ENCODE data around the gene RPS6KL1. TPM values are rescaled to one million over a fixed set of nuclear protein-coding genes. Genes with fewer than 3 reads are reported as not detected.
"Not testable (repeated sequence)": the region's sequence is repeated elsewhere in the genome, so short reads cannot be mapped to it uniquely, and the experiment has no call there.

The RPS6KL1 gene
- total and polyA plus RNA-seq, 4 donors: 3.3 to 17.3 (median 13.2) TPM

DNA sequence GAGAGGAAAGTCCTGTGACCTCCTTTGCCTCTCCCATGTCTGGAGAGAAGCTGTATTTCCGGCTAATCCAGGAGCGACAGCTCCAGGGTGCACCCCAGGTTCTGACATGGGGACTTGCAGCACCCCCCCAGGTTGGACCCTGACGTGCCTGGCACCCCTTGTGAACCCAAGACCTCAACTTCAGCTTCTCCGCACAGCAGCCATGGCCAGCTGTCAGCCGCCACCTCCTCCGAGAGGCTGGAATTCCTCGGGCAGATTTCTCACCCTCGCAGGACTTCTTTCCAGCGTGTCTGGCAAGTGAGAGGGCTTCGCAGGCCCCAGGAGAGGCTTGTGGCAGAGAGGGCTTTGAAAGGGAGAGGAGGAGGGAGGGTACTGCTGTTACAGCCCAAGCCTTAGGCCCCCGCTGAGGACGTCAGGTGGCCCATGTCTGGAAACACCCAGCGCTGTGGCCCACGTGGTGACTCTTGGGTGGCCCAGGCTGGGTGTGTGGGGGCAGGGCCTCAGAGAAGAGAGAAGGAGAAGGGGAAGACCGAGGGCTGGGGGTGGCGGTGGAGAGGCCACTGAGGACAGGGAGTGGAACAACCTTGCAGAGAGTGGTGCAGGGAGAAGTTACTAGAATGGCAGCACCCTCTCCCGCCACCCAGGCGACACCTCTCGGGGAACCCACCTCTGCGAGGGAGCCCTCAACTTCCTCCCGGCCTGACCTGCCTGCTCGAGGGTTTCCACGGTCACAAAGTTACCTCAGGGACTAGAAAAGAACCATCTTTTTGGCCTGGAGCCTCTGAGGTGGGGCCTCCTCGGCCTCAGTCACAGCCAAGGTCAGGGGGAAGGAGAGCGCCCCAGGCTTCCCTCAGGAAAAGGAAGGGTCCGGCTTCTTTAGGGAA, 11.7 kb upstream of the RPS6KL1 start:
- H3K27ac ChIP-seq (ENCODE audit: low read depth in 1 of 2, low read length in 2 of 2): no peak overlapping the region
- no peak overlapping the region for H3K4me3 ChIP-seq (ENCODE audit: low read length in 2 of 2)
- no peaks in the 10 kb centered on the region for H3K4me1 ChIP-seq (ENCODE audit: control insufficient read depth in 1 of 2, insufficient read depth in 2 of 2, low read length in 2 of 2)
- no peaks in the 10 kb centered on the region for H3K27me3 ChIP-seq (ENCODE audit: control insufficient read depth in 1 of 2, insufficient read depth in 2 of 2, low read length in 1 of 2)
- WGBS, 2 donors: 68 to 76% methylated on average over 25 to 26 of the region's 26 CpGs
- intact Hi-C loops (cut with DNase I): no loop called here
- DNase-seq: peak; percentile 54 to 64
- H3K9me3 ChIP-seq (ENCODE audit: control insufficient read depth, low read length): no peaks in the 10 kb centered on the region
- no peak for ATAC-seq (ENCODE audit: low FRiP score)
- no peaks in the 10 kb centered on the region for H3K36me3 ChIP-seq (ENCODE audit: control insufficient read depth in 1 of 2, insufficient read depth in 2 of 2, low read length in 1 of 2)

DNA sequence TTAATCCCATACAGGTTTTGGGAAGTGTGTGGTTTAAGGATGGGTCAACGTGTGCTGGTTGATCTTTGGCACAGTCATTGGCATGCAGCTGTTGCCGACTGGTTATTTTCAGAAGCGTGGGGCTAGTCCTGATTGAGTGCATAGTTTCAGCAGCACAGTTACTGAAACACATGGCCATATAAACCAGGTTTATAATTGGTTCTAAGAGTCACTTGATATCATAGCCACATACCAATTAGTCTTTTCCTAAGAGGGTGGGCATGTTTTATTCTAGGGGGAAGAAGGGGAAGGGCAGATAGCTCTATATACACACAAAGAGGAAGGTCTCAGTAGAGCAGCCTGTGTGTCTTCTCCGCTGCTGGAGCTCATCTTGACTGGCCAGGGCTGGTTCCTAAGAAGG, 11.0 kb upstream of the RPS6KL1 start:
- no peaks in the 10 kb centered on the region for H3K27me3 ChIP-seq (ENCODE audit: control insufficient read depth in 1 of 2, insufficient read depth in 2 of 2, low read length in 1 of 2)
- DNase-seq (peak in 1 of 2 donors; percentile 15), ATAC-seq (ENCODE audit: low FRiP score) (no peak)
- H3K4me3 ChIP-seq (ENCODE audit: low read length in 2 of 2): no peak overlapping the region
- H3K27ac ChIP-seq (ENCODE audit: low read depth in 1 of 2, low read length in 2 of 2): no peak overlapping the region
- H3K36me3 ChIP-seq (ENCODE audit: control insufficient read depth in 1 of 2, insufficient read depth in 2 of 2, low read length in 1 of 2): no peaks in the 10 kb centered on the region
- intact Hi-C loops (cut with DNase I): no loop called here
- no peaks in the 10 kb centered on the region for H3K4me1 ChIP-seq (ENCODE audit: control insufficient read depth in 1 of 2, insufficient read depth in 2 of 2, low read length in 2 of 2)
- H3K9me3 ChIP-seq (ENCODE audit: control insufficient read depth, low read length): no peaks in the 10 kb centered on the region
- WGBS, 2 donors: 38 to 47% methylated on average over 4 of the region's 4 CpGs

DNA sequence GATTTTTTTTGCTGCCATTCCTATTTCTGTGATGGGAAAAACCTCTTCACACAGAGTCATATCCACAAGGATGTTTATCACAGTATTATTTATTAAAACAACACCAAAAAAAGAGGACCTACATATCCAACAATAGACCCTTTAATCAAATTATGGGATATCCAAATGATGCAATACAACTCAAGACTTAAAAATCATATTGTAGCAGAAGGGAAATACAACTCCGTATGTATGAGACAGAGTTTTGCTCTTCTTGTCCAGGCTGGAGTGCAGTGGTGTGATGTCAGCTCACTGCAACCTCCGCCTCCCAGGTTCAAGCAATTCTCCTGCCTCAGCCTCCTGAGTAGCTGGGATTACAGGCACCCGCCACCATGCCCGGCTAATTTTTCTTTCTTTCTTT, 9.9 kb upstream of the RPS6KL1 start:
- H3K27me3 ChIP-seq (ENCODE audit: control insufficient read depth in 1 of 2, insufficient read depth in 2 of 2, low read length in 1 of 2); H3K36me3 ChIP-seq (ENCODE audit: control insufficient read depth in 1 of 2, insufficient read depth in 2 of 2, low read length in 1 of 2); intact Hi-C loops (cut with DNase I); H3K9me3 ChIP-seq (ENCODE audit: control insufficient read depth, low read length); H3K4me3 ChIP-seq (ENCODE audit: low read length in 2 of 2); ATAC-seq (ENCODE audit: low FRiP score); H3K27ac ChIP-seq (ENCODE audit: low read depth in 1 of 2, low read length in 2 of 2); H3K4me1 ChIP-seq (ENCODE audit: control insufficient read depth in 1 of 2, insufficient read depth in 2 of 2, low read length in 2 of 2): not testable (repeated sequence)
- 81 to 86% methylated on average over 4 of the region's 4 CpGs for WGBS, 2 donors
- peak in 1 of 2 donors; percentile 3 for DNase-seq

DNA sequence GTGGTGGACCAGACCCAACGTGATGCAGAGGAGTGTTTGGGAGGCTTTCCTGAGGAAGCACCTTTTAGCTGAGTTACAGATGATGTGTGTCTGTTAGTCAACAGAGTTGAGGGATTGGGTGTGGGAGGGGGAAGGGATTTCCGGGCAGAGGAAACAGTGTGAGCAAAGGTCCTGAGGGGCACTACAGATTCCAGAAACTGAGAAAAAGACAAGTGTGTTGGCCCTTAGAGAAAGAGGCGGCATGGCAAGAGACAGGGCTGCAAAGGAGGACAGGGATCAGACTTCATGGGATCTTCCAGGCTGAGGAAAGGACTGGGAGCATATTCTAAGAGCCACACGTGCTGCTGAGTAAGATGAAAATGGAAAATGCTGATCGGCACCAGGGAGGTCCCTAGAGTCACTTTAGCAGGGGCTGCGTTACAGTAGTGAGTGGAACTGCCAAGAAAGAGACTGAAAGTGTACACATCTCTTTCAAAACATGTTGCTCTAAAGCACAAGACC, 9.4 kb upstream of the RPS6KL1 start:
- DNase-seq (peak in 1 of 2 donors; percentile 11), ATAC-seq (ENCODE audit: low FRiP score) (peak; percentile 69)
- intact Hi-C loops (cut with DNase I): no loop called here
- no peaks in the 10 kb centered on the region for H3K27me3 ChIP-seq (ENCODE audit: control insufficient read depth in 1 of 2, insufficient read depth in 2 of 2, low read length in 1 of 2)
- H3K27ac ChIP-seq (ENCODE audit: low read depth in 1 of 2, low read length in 2 of 2): no peak overlapping the region
- H3K4me3 ChIP-seq (ENCODE audit: low read length in 2 of 2): no peak overlapping the region
- H3K36me3 ChIP-seq (ENCODE audit: control insufficient read depth in 1 of 2, insufficient read depth in 2 of 2, low read length in 1 of 2): no peaks in the 10 kb centered on the region
- H3K4me1 ChIP-seq (ENCODE audit: control insufficient read depth in 1 of 2, insufficient read depth in 2 of 2, low read length in 2 of 2): no peaks in the 10 kb centered on the region
- 23 to 28% methylated on average over 6 of the region's 6 CpGs for WGBS, 2 donors
- H3K9me3 ChIP-seq (ENCODE audit: control insufficient read depth, low read length): no peaks in the 10 kb centered on the region

DNA sequence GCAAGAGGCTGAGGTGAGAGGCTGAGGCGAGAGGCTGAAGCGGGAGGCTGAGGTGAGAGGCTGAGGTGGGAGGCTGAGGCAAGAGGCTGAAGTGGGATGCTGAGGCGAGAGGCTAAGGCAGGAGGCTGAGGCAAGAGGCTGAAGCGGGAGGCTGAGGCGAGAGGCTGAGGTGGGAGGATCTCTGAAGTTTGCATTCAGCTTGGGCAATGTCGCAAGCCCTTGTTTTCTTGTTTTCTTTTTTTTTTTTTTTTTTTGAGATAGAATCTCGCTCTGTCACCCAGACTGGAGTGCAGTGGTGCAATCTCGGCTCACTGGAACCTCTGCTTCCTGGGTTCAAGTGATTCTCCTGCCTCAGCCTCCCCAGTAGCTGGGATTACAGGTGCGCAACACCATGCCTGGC, 8.7 kb upstream of the RPS6KL1 start:
- H3K4me3 ChIP-seq (ENCODE audit: low read length in 2 of 2); H3K27me3 ChIP-seq (ENCODE audit: control insufficient read depth in 1 of 2, insufficient read depth in 2 of 2, low read length in 1 of 2); ATAC-seq (ENCODE audit: low FRiP score); H3K9me3 ChIP-seq (ENCODE audit: control insufficient read depth, low read length); H3K4me1 ChIP-seq (ENCODE audit: control insufficient read depth in 1 of 2, insufficient read depth in 2 of 2, low read length in 2 of 2); H3K27ac ChIP-seq (ENCODE audit: low read depth in 1 of 2, low read length in 2 of 2); H3K36me3 ChIP-seq (ENCODE audit: control insufficient read depth in 1 of 2, insufficient read depth in 2 of 2, low read length in 1 of 2); intact Hi-C loops (cut with DNase I): not testable (repeated sequence)
- 87 to 91% methylated on average over 8 to 9 of the region's 9 CpGs for WGBS, 2 donors
- peak in 1 of 2 donors; percentile 19 for DNase-seq

DNA sequence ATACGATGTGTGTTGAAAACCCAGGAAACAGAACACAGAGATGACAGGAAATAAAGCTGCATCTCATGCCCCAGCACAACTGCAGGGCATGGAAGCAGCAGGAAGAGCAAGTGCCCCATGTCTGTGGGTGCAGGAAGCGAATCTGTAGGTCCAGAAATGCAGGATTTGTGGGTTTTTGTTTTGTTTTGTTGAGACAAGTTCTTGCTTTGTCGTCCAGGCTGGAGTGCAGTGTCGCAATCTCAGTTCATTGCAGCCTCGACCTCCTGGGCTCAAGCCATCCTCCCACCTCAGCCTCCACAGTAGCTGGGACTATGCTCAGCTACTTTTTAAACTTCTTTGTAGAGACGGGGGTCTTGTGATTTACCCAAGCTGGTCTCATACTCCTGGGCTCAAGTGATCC, 6.2 kb upstream of the RPS6KL1 start:
- H3K4me1 ChIP-seq (ENCODE audit: control insufficient read depth in 1 of 2, insufficient read depth in 2 of 2, low read length in 2 of 2): no peaks in the 10 kb centered on the region
- no peak overlapping the region for H3K4me3 ChIP-seq (ENCODE audit: low read length in 2 of 2)
- no peak for DNase-seq
- no peak overlapping the region for H3K27ac ChIP-seq (ENCODE audit: low read depth in 1 of 2, low read length in 2 of 2)
- no peaks in the 10 kb centered on the region for H3K27me3 ChIP-seq (ENCODE audit: control insufficient read depth in 1 of 2, insufficient read depth in 2 of 2, low read length in 1 of 2)
- H3K9me3 ChIP-seq (ENCODE audit: control insufficient read depth, low read length): no peaks in the 10 kb centered on the region
- ATAC-seq (ENCODE audit: low FRiP score): no peak
- intact Hi-C loops (cut with DNase I): no loop called here
- 77 to 82% methylated on average over 6 of the region's 6 CpGs for WGBS, 2 donors
- H3K36me3 ChIP-seq (ENCODE audit: control insufficient read depth in 1 of 2, insufficient read depth in 2 of 2, low read length in 1 of 2): no peaks in the 10 kb centered on the region

DNA sequence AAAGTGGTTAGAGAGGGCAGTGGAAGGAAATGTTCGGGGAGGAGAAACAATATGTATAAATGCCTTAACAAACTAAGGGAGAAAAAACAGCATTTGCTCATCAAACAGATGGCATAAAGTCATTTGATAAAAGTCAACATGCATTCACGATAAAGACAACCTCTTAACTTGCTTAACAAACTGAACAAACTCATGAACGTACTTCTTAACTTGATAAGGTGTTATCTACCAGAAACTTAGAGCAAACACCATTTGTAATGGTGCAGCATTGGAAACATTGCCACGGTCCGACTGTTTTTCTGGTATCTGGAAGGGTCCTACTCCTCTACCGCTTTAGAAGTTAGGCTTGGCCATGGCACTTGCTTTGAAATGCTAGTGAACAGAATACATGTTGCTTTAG, 4.2 kb upstream of the RPS6KL1 start:
- 64 to 68% methylated on average over 6 of the region's 6 CpGs for WGBS, 2 donors
- H3K36me3 ChIP-seq (ENCODE audit: control insufficient read depth in 1 of 2, insufficient read depth in 2 of 2, low read length in 1 of 2): no peaks in the 10 kb centered on the region
- no peak for ATAC-seq (ENCODE audit: low FRiP score)
- no peaks in the 10 kb centered on the region for H3K4me1 ChIP-seq (ENCODE audit: control insufficient read depth in 1 of 2, insufficient read depth in 2 of 2, low read length in 2 of 2)
- no peak overlapping the region for H3K4me3 ChIP-seq (ENCODE audit: low read length in 2 of 2)
- no peaks in the 10 kb centered on the region for H3K27me3 ChIP-seq (ENCODE audit: control insufficient read depth in 1 of 2, insufficient read depth in 2 of 2, low read length in 1 of 2)
- intact Hi-C loops (cut with DNase I): no loop called here
- DNase-seq: peak in 1 of 2 donors; percentile 1
- H3K9me3 ChIP-seq (ENCODE audit: control insufficient read depth, low read length): no peaks in the 10 kb centered on the region
- no peak overlapping the region for H3K27ac ChIP-seq (ENCODE audit: low read depth in 1 of 2, low read length in 2 of 2)

DNA sequence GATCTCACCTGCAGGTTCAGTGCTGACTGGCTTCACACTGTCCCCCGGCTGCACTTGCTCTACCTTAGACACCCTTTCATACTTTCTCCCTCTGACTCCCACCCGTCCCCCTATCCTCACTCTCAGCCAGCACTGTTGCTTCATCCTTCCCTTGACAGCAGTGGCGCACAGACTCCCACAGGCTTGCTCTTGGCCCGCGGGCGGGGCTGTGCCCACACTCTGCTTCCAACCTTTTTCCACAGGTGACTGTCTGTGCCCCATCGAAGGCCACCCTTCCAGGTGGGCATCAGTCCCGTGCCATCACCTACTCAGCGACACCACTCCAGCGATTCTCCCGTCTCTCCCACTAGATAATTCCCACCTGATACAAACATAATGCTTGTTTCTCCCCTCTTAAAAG, 1.0 kb upstream of the RPS6KL1 start:
- 82 to 85% methylated on average over 11 of the region's 11 CpGs for WGBS, 2 donors
- intact Hi-C loops (cut with DNase I): no loop called here
- ATAC-seq (ENCODE audit: low FRiP score): no peak
- H3K36me3 ChIP-seq (ENCODE audit: control insufficient read depth in 1 of 2, insufficient read depth in 2 of 2, low read length in 1 of 2): no peaks in the 10 kb centered on the region
- no peak overlapping the region for H3K4me3 ChIP-seq (ENCODE audit: low read length in 2 of 2)
- no peak overlapping the region for H3K27ac ChIP-seq (ENCODE audit: low read depth in 1 of 2, low read length in 2 of 2)
- no peaks in the 10 kb centered on the region for H3K9me3 ChIP-seq (ENCODE audit: control insufficient read depth, low read length)
- no peaks in the 10 kb centered on the region for H3K27me3 ChIP-seq (ENCODE audit: control insufficient read depth in 1 of 2, insufficient read depth in 2 of 2, low read length in 1 of 2)
- no peaks in the 10 kb centered on the region for H3K4me1 ChIP-seq (ENCODE audit: control insufficient read depth in 1 of 2, insufficient read depth in 2 of 2, low read length in 2 of 2)
- peak; percentile 21 to 42 for DNase-seq

Data from aorta (tissue), 5 donors.